HG02840 (cell line): ENCODE results near the gene AP1S2.
"Not testable (repeated sequence)": the region's sequence is repeated elsewhere in the genome, so short reads cannot be mapped to it uniquely, and the experiment has no call there.

Experiments used
- ATAC-seq: cut with Tn5 transposase; IDR thresholded peaks from one replicate; pipeline ENCODE4 v1.9.1; 2021; ENCODE audit warnings: mild to moderate bottlenecking, moderate library complexity, moderate number of reproducible peaks; ENCODE audit not compliant: unreplicated experiment, low FRiP score

Gene AP1S2

GRCh38 chrX:15854712-15855567 lies at the start of gene AP1S2:
Gene AP1S2, minus strand, starts transcription at chrX:15854813. Its CDS starts 2,289 bp downstream, at chrX:15852524.
- peak; percentile 93 for ATAC-seq

- ATAC-seq = peak; percentile 94
Observed at GRCh38 chrX:15903186-15903681, 48.6 kb upstream of the AP1S2 start.

- ATAC-seq = no peak
Observed at GRCh38 chrX:15895334-15895733, 40.7 kb upstream of the AP1S2 start.

GRCh38 chrX:15894724-15895123 lies 40.1 kb upstream of the AP1S2 start:
- no peak for ATAC-seq

- ATAC-seq = no peak
Observed at GRCh38 chrX:15890463-15890862, 35.9 kb upstream of the AP1S2 start.

- no peak for ATAC-seq
Observed at GRCh38 chrX:15888062-15888461, 33.4 kb upstream of the AP1S2 start.

GRCh38 chrX:15883540-15883863 lies 28.9 kb upstream of the AP1S2 start:
- ATAC-seq = no peak

- peak; percentile 66 for ATAC-seq
Observed at GRCh38 chrX:15882704-15883539, 28.3 kb upstream of the AP1S2 start.

- no peak for ATAC-seq
Observed at GRCh38 chrX:15881381-15881897, 26.8 kb upstream of the AP1S2 start.

GRCh38 chrX:15877914-15878313 lies 23.3 kb upstream of the AP1S2 start:
- not testable (repeated sequence) for ATAC-seq

GRCh38 chrX:15877380-15877779 lies 22.8 kb upstream of the AP1S2 start:
- no peak for ATAC-seq

- no peak for ATAC-seq
Observed at GRCh38 chrX:15874672-15875071, 20.1 kb upstream of the AP1S2 start.

- no peak for ATAC-seq
Observed at GRCh38 chrX:15873566-15873965, 19.0 kb upstream of the AP1S2 start.

- no peak for ATAC-seq
Observed at GRCh38 chrX:15870310-15870709, 15.7 kb upstream of the AP1S2 start.

GRCh38 chrX:15869695-15870094 lies 15.1 kb upstream of the AP1S2 start:
- ATAC-seq = no peak

GRCh38 chrX:15866147-15866546 lies 11.5 kb upstream of the AP1S2 start:
- no peak for ATAC-seq

GRCh38 chrX:15864629-15865028 lies 10.0 kb upstream of the AP1S2 start:
- ATAC-seq = no peak

- no peak for ATAC-seq
Observed at GRCh38 chrX:15864023-15864422, 9.4 kb upstream of the AP1S2 start.

GRCh38 chrX:15860921-15861320 lies 6.3 kb upstream of the AP1S2 start:
- ATAC-seq = no peak

GRCh38 chrX:15858051-15858450 lies 3.4 kb upstream of the AP1S2 start:
- no peak for ATAC-seq

- no peak for ATAC-seq
Observed at GRCh38 chrX:15856636-15857035, 2.0 kb upstream of the AP1S2 start.
